ENCODE data around the gene KNTC1.

- TF ChIP-seq, protein P1, sequence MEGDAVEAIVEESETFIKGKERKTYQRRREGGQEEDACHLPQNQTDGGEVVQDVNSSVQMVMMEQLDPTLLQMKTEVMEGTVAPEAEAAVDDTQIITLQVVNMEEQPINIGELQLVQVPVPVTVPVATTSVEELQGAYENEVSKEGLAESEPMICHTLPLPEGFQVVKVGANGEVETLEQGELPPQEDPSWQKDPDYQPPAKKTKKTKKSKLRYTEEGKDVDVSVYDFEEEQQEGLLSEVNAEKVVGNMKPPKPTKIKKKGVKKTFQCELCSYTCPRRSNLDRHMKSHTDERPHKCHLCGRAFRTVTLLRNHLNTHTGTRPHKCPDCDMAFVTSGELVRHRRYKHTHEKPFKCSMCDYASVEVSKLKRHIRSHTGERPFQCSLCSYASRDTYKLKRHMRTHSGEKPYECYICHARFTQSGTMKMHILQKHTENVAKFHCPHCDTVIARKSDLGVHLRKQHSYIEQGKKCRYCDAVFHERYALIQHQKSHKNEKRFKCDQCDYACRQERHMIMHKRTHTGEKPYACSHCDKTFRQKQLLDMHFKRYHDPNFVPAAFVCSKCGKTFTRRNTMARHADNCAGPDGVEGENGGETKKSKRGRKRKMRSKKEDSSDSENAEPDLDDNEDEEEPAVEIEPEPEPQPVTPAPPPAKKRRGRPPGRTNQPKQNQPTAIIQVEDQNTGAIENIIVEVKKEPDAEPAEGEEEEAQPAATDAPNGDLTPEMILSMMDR (IDR thresholded peaks at IDR 0.05) = no peak
- TF ChIP-seq EP300 (IDR thresholded peaks at IDR 0.05; ENCODE audit: low read depth) = no peak
These were observed 63.9 kb downstream of the KNTC1 start for GRCh38 chr12:122590990-122591389.

All from transverse colon (tissue), 3 donors.